GM23338 (cell line): ENCODE measurements around the gene ALCAM. TPM values are rescaled to one million over a fixed set of nuclear protein-coding genes. Genes with fewer than 3 reads are reported as not detected.

Experiments
- ATAC-seq: fragments of 200-7000 bp; cut with Tn5 transposase; 3 replicates; pipeline ENCODE4 v1.9.1; 2020
- DNase-seq: peaks from one replicate; pipeline ENCODE4 v3.0.0-alpha.2; 2015; ENCODE audit warnings: low spot score
- H2AFZ ChIP-seq: fragments of 200-600 bp; sonication (generic); 2 replicates; pipeline ENCODE4 v1.8.0; 2016; ENCODE audit warnings: antibody characterized with exemption, mild to moderate bottlenecking, moderate library complexity
- H3F3A ChIP-seq: fragments of 200-600 bp; sonication (generic); replicated peaks from 2 replicates; pipeline ENCODE4 v1.8.0; 2017; ENCODE audit warnings: antibody characterized with exemption, mixed run types, low read depth
- H3K27ac ChIP-seq: fragments of 200-600 bp; sonication (generic); 2 replicates; pipeline ENCODE4 v1.6.1; 2016; ENCODE audit warnings: low read depth
- H3K27me3 ChIP-seq: fragments of 200-600 bp; sonication (generic); 2 replicates; pipeline ENCODE4 v1.8.0; 2016; ENCODE audit warnings: mild to moderate bottlenecking, mixed run types, moderate library complexity; ENCODE audit not compliant: insufficient read depth
- H3K36me3 ChIP-seq: fragments of 200-600 bp; sonication (generic); 2 replicates; pipeline ENCODE4 v1.8.0; 2016; ENCODE audit warnings: mild to moderate bottlenecking; ENCODE audit not compliant: insufficient read depth
- H3K4me1 ChIP-seq: fragments of 200-600 bp; sonication (generic); 2 replicates; pipeline ENCODE4 v1.8.0; 2016; ENCODE audit warnings: mild to moderate bottlenecking, moderate library complexity; ENCODE audit not compliant: insufficient read depth
- H3K4me2 ChIP-seq: fragments of 200-600 bp; sonication (generic); 2 replicates; pipeline ENCODE4 v1.7.1; 2017; ENCODE audit warnings: mixed run types
- H3K4me3 ChIP-seq: fragments of 200-600 bp; sonication (generic); 2 replicates; pipeline ENCODE4 v1.6.1; 2016; ENCODE audit warnings: mixed run types
- H3K79me2 ChIP-seq: fragments of 200-600 bp; sonication (generic); replicated peaks from 2 replicates; pipeline ENCODE4 v1.8.0; 2017; ENCODE audit warnings: mild to moderate bottlenecking; ENCODE audit not compliant: insufficient read depth
- H3K9me2 ChIP-seq: fragments of 200-600 bp; sonication (generic); 2 replicates; pipeline ENCODE4 v1.8.0; 2017; ENCODE audit not compliant: insufficient read depth
- H4K20me1 ChIP-seq: fragments of 200-600 bp; sonication (generic); replicated peaks from 2 replicates; pipeline ENCODE4 v1.8.0; 2017; ENCODE audit warnings: mild to moderate bottlenecking; ENCODE audit not compliant: insufficient read depth
- H3K27ac Mint-ChIP-seq: 2 replicates; pipeline ENCODE4 v1.8.0; 2020; ENCODE audit warnings: inconsistent platforms, mild to moderate bottlenecking, moderate library complexity, mixed read lengths
- H3K27me3 Mint-ChIP-seq: 3 replicates; pipeline ENCODE4 v1.8.0; 2022; ENCODE audit warnings: low read depth, mild to moderate bottlenecking, moderate library complexity, mixed read lengths, inconsistent platforms; ENCODE audit not compliant: insufficient read depth, poor library complexity
- H3K36me3 Mint-ChIP-seq: 3 replicates; pipeline ENCODE4 v1.8.0; 2021; ENCODE audit warnings: low read depth, mild to moderate bottlenecking, inconsistent platforms, moderate library complexity, mixed read lengths
- H3K4me1 Mint-ChIP-seq: 3 replicates; pipeline ENCODE4 v1.8.0; 2020; ENCODE audit warnings: mild to moderate bottlenecking, inconsistent platforms, mixed read lengths
- H3K4me3 Mint-ChIP-seq: 3 replicates; pipeline ENCODE4 v1.8.0; 2021; ENCODE audit warnings: moderate library complexity, mild to moderate bottlenecking, inconsistent platforms, mixed read lengths
- H3K9me3 Mint-ChIP-seq: 3 replicates; pipeline ENCODE4 v1.8.0; 2020; ENCODE audit warnings: moderate library complexity, mild to moderate bottlenecking, inconsistent platforms, mixed read lengths
- CREB1 ChIP-seq: fragments of 250-450 bp; sonication (Bioruptor Pico); IDR thresholded peaks from 2 replicates; pipeline ENCODE4 v1.5.0; 2020; ENCODE audit warnings: low read depth, mild to moderate bottlenecking, moderate library complexity
- CTCF ChIP-seq, 2 experiments: fragments of 200-600 bp in 1 of 2; sonication (generic) in 1 of 2; conservative IDR thresholded peaks; 2 replicates each; pipeline versions ENCODE4 v1.5.1 to v1.6.1; 2016 to 2017; ENCODE audit warnings: antibody characterized with exemption in 2 of 2, low read depth in 2 of 2, mild to moderate bottlenecking in 2 of 2, moderate library complexity in 1 of 2
- ETS1 ChIP-seq: IDR thresholded peaks from 2 replicates; pipeline ENCODE4 v1.6.1; 2016; ENCODE audit warnings: antibody characterized with exemption
- NANOG ChIP-seq: IDR thresholded peaks from 2 replicates; pipeline ENCODE4 v1.6.1; 2016; ENCODE audit warnings: antibody characterized with exemption, borderline replicate concordance
- POLR2AphosphoS5 ChIP-seq: IDR thresholded peaks from 2 replicates; pipeline ENCODE4 v1.6.1; 2016; ENCODE audit warnings: antibody characterized with exemption, low read depth
- REST ChIP-seq: IDR thresholded peaks from one replicate; pipeline ENCODE4 v1.6.1; 2018; ENCODE audit warnings: antibody characterized with exemption; ENCODE audit not compliant: unreplicated experiment
- STAT1 ChIP-seq: IDR thresholded peaks from one replicate; pipeline ENCODE4 v1.6.1; 2016; ENCODE audit warnings: antibody characterized with exemption; ENCODE audit not compliant: unreplicated experiment
- ZNF114 ChIP-seq: fragments of 250-450 bp; sonication (Bioruptor Pico); IDR thresholded peaks from 2 replicates; pipeline ENCODE4 v1.5.0; 2020; ENCODE audit warnings: mild to moderate bottlenecking, moderate library complexity
- ZNF331 ChIP-seq: fragments of 250-450 bp; sonication (Bioruptor Pico); IDR thresholded peaks from 2 replicates; pipeline ENCODE4 v1.5.0; 2020; ENCODE audit warnings: low read depth, mild to moderate bottlenecking, moderate library complexity
- ZNF462 ChIP-seq: fragments of 250-450 bp; sonication (Bioruptor Pico); IDR thresholded peaks from 2 replicates; pipeline ENCODE4 v1.5.0; 2020; ENCODE audit warnings: mild to moderate bottlenecking, moderate library complexity
- polyA plus RNA-seq: library from polyadenylated mRNA; unstranded; fragments of >200 nt; fragmentation: Nextera tagmentation; extraction: Ambion mirVana; gene quantifications from 2 replicates; pipeline ENCODE4 v1.2.1, GENCODE V29; 2016
- total RNA-seq: library from RNA; depleted of rRNA; stranded (reverse); fragments of >200 nt; shearing (Covaris generic); gene quantifications from 2 replicates; pipeline ENCODE4 v1.2.3, GENCODE V29; 2014

The ALCAM gene
- total and polyA plus RNA-seq, 2 experiments from 2014 or later = 11.3 to 36.0 TPM

- Histone ChIP-seq H3F3A (no peaks in the 10 kb centered on the region), H2AFZ (no peak overlapping the region), H4K20me1 (no peaks in the 10 kb centered on the region), H3K27ac (no peak overlapping the region), H3K4me1 (no peaks in the 10 kb centered on the region), H3K4me3 (no peak overlapping the region), H3K36me3 (no peaks in the 10 kb centered on the region), H3K27me3 (no peaks in the 10 kb centered on the region), H3K4me2 (no peak overlapping the region), H3K9me2 (no peaks in the 10 kb centered on the region), H3K79me2 (peaks cover 31% of the 10 kb centered on the region; the same call in 1 of the 2 replicates)
- H3K27me3 Mint-ChIP-seq = no peaks in the 10 kb centered on the region
- H3K4me3 Mint-ChIP-seq = no peak overlapping the region
- DNase-seq = no peak
- no peaks in the 10 kb centered on the region; the same call in 2 of the 3 replicates for H3K36me3 Mint-ChIP-seq
- no peak for ATAC-seq
- H3K9me3 Mint-ChIP-seq = no peaks in the 10 kb centered on the region; the same call in 2 of the 3 replicates
- H3K4me1 Mint-ChIP-seq = peaks cover 5% of the 10 kb centered on the region; the same call in 2 of the 3 replicates
- no peak overlapping the region for H3K27ac Mint-ChIP-seq
- no peak for TF ChIP-seq ZNF114
- no peak for TF ChIP-seq STAT1
- no peak for TF ChIP-seq CTCF (conservative IDR thresholded peaks at IDR 0.05; ENCODE audit: low read depth in 2 of 2)
- TF ChIP-seq CREB1 (CRISPR knock-in tag) = no peak
- no peak for TF ChIP-seq ETS1
- TF ChIP-seq NANOG = no peak
Observed at GRCh38 chr3:105377716-105378115, 11.0 kb downstream of the ALCAM start.

GRCh38 chr3:105385179-105385578 lies 18.5 kb downstream of the ALCAM start:
- Mint-ChIP-seq H3K27me3 (no peaks in the 10 kb centered on the region), H3K36me3 (peaks cover 11% of the 10 kb centered on the region; the same call in 2 of the 3 replicates), H3K4me1 (no peaks in the 10 kb centered on the region), H3K4me3 (no peak overlapping the region), H3K27ac (no peak overlapping the region), H3K9me3 (peaks cover 8% of the 10 kb centered on the region)
- H3K79me2 ChIP-seq = peaks cover 20% of the 10 kb centered on the region
- H3K27me3 ChIP-seq = no peaks in the 10 kb centered on the region
- H4K20me1 ChIP-seq = no peaks in the 10 kb centered on the region
- no peak overlapping the region for H3K4me2 ChIP-seq
- TF ChIP-seq ZNF114 = no peak
- TF ChIP-seq ZNF331 (CRISPR knock-in tag) = no peak
- no peak for TF ChIP-seq ZNF462 (CRISPR knock-in tag)
- no peak for TF ChIP-seq POLR2AphosphoS5
- no peak for TF ChIP-seq STAT1
- no peak for TF ChIP-seq REST
- no peaks in the 10 kb centered on the region for H3K4me1 ChIP-seq
- ATAC-seq (no peak), DNase-seq (no peak)
- H3K4me3 ChIP-seq = no peak overlapping the region
- H3K27ac ChIP-seq = no peak overlapping the region
- H3F3A ChIP-seq = no peaks in the 10 kb centered on the region
- H2AFZ ChIP-seq = no peak overlapping the region
- H3K9me2 ChIP-seq = no peaks in the 10 kb centered on the region
- H3K36me3 ChIP-seq = no peaks in the 10 kb centered on the region
